Mesendoderm (in vitro differentiated cells): ENCODE data around the gene ALDH3A2.
A peak's percentile ranks its signal among the peaks of the same experiment; 100 is the strongest.

ENCODE experiments used
- DNase-seq: peaks from one replicate; pipeline ENCODE4 v3.0.0; 2013
- H2AK5ac ChIP-seq: 2 replicates; pipeline ENCODE4 v1.6.1; 2013; ENCODE audit warnings: low read length, inconsistent platforms
- H2BK120ac ChIP-seq: 2 replicates; pipeline ENCODE4 v1.6.1; 2013; ENCODE audit warnings: low read depth, mild to moderate bottlenecking, low read length, moderate library complexity, mixed read lengths
- H2BK15ac ChIP-seq: replicated peaks from 2 replicates; pipeline ENCODE4 v1.6.1; 2013; ENCODE audit warnings: low read depth, mild to moderate bottlenecking, moderate library complexity
- H2BK5ac ChIP-seq: 2 replicates; pipeline ENCODE4 v1.6.1; 2013; ENCODE audit warnings: low read length, inconsistent platforms
- H3K18ac ChIP-seq: 2 replicates; pipeline ENCODE4 v1.6.1; 2013; ENCODE audit warnings: mild to moderate bottlenecking, low read length, mixed read lengths
- H3K23ac ChIP-seq: one replicate; pipeline ENCODE4 v1.6.1; 2013; ENCODE audit warnings: low read length
- H3K27ac ChIP-seq: 2 replicates; pipeline ENCODE4 v1.5.1; 2013; ENCODE audit warnings: low read depth, mild to moderate bottlenecking, inconsistent platforms, low read length, moderate library complexity
- H3K27me3 ChIP-seq: 2 replicates; pipeline ENCODE4 v1.6.1; 2013; ENCODE audit warnings: low read length, control low read depth, mild to moderate bottlenecking, inconsistent platforms; ENCODE audit not compliant: insufficient read depth, poor library complexity
- H3K36me3 ChIP-seq: 2 replicates; pipeline ENCODE4 v1.6.1; 2013; ENCODE audit warnings: low read length, inconsistent platforms; ENCODE audit not compliant: control insufficient read depth, insufficient read depth
- H3K4ac ChIP-seq: one replicate; pipeline ENCODE4 v1.6.1; 2013; ENCODE audit warnings: low read depth, mild to moderate bottlenecking, low read length, moderate library complexity
- H3K4me1 ChIP-seq: 2 replicates; pipeline ENCODE4 v1.6.1; 2013; ENCODE audit warnings: low read depth, low read length, inconsistent platforms; ENCODE audit not compliant: control insufficient read depth
- H3K4me2 ChIP-seq: 2 replicates; pipeline ENCODE4 v1.6.1; 2013; ENCODE audit warnings: low read length
- H3K4me3 ChIP-seq: 2 replicates; pipeline ENCODE4 v1.5.1; 2013; ENCODE audit warnings: mild to moderate bottlenecking, low read length
- H3K56ac ChIP-seq: one replicate; pipeline ENCODE4 v1.6.1; 2013; ENCODE audit warnings: low read length
- H3K79me1 ChIP-seq: 2 replicates; pipeline ENCODE4 v1.6.1; 2013; ENCODE audit warnings: low read length, inconsistent platforms
- H3K79me2 ChIP-seq: 2 replicates; pipeline ENCODE4 v1.6.1; 2013; ENCODE audit warnings: mild to moderate bottlenecking, low read length; ENCODE audit not compliant: control insufficient read depth, insufficient read depth
- H3K9ac ChIP-seq: 2 replicates; pipeline ENCODE4 v1.6.1; 2013; ENCODE audit warnings: low read length, inconsistent platforms
- H4K5ac ChIP-seq: one replicate; pipeline ENCODE4 v1.6.1; 2013; ENCODE audit warnings: low read length
- H4K8ac ChIP-seq: one replicate; pipeline ENCODE4 v1.6.1; 2013; ENCODE audit warnings: low read depth, mild to moderate bottlenecking, control low read depth, low read length, moderate library complexity
- WGBS: extraction: QIAGEN DNeasy Blood & Tissue Kit; methylation state at CpG from one replicate; pipeline ENCODE4 v1.1.7; 2013; ENCODE audit warnings: low lambda C conversion rate, missing lambda C conversion rate; ENCODE audit not compliant: insufficient coverage; ENCODE audit errors: extremely low coverage; 5-methylcytosine and 5-hydroxymethylcytosine counted together

ALDH3A2 gene

DNA sequence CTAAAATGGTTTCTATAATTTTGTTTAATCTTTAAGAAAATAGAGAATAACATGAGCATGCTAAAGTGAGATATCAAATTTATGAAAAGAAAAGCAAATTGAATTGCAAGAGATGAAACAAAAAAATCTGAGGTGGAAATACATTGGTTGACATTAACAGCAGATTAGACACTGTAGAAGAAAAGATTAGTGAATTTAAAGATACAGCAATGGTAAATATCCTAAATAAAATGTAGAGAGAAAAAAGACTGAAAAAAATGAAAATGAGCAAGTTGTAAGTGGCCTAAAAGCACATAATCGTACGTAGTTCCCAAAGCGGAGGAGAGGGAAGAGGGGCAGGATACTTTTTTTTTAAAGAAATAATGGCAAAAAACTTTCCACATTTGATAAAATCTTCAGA, 30.5 kb upstream of the ALDH3A2 start:
- no peak overlapping the region for H3K9ac ChIP-seq
- no peak overlapping the region for H3K4me3 ChIP-seq
- no peak overlapping the region for H4K8ac ChIP-seq
- H2BK5ac ChIP-seq, result no peak overlapping the region
- no peak for DNase-seq
- H3K79me2 ChIP-seq, result no peaks in the 10 kb centered on the region
- no peaks in the 10 kb centered on the region for H3K36me3 ChIP-seq
- H4K5ac ChIP-seq, result no peak overlapping the region
- no peak overlapping the region for H2AK5ac ChIP-seq
- no peak overlapping the region for H2BK120ac ChIP-seq
- no peak overlapping the region for H3K18ac ChIP-seq
- no peak overlapping the region for H3K23ac ChIP-seq
- no peaks in the 10 kb centered on the region for H3K27me3 ChIP-seq
- no peaks in the 10 kb centered on the region for H3K4me1 ChIP-seq
- H3K27ac ChIP-seq, result no peak overlapping the region
- H2BK15ac ChIP-seq, result no peak overlapping the region
- H3K4ac ChIP-seq, result no peak overlapping the region
- H3K56ac ChIP-seq, result no peak overlapping the region
- no CpG with 5 or more reads among the region's 3 CpGs for WGBS
- H3K4me2 ChIP-seq, result no peak overlapping the region
- H3K79me1 ChIP-seq, result no peaks in the 10 kb centered on the region

DNA sequence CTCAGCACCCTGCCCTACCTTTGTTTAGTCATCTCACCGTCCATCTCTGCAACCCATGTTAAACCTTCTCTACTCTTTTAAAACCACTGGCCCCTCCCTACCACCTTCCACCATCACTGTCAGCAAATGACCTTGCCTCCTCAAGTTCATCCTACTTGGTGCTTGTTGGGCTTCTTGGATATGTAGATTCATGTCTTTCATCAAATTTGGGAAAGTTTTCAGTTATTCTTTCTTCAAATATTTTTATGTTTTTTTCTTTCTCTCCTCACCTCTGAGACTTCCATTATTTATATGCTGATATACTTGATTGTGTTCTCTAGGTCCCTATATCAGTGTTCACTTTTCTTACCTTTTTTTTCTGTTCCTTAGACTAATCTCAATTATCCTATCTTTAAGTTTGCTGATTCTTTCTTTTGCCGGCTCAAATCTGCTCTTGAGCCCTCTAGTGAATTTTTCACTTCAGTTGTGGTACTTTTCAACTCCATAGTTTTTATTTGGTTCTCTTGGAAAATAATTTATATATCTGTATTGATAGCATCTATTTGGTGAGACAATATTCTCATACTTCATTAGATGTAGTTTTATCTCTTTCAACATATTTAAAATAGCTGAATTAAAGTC, 28.7 kb upstream of the ALDH3A2 start:
- Histone ChIP-seq H3K56ac (no peak overlapping the region), H3K4me2 (no peak overlapping the region), H3K4me1 (no peaks in the 10 kb centered on the region), H4K8ac (no peak overlapping the region), H3K27ac (no peak overlapping the region), H3K18ac (no peak overlapping the region), H2AK5ac (no peak overlapping the region), H3K23ac (no peak overlapping the region), H3K4ac (no peak overlapping the region), H4K5ac (no peak overlapping the region), H3K27me3 (no peaks in the 10 kb centered on the region), H3K36me3 (no peaks in the 10 kb centered on the region), H3K9ac (no peak overlapping the region), H2BK5ac (no peak overlapping the region), H2BK120ac (no peak overlapping the region), H3K79me1 (no peaks in the 10 kb centered on the region), H3K79me2 (no peaks in the 10 kb centered on the region), H2BK15ac (no peak overlapping the region), H3K4me3 (no peak overlapping the region)
- WGBS, result no CpG with 5 or more reads among the region's 2 CpGs
- peak; percentile 38 for DNase-seq

DNA sequence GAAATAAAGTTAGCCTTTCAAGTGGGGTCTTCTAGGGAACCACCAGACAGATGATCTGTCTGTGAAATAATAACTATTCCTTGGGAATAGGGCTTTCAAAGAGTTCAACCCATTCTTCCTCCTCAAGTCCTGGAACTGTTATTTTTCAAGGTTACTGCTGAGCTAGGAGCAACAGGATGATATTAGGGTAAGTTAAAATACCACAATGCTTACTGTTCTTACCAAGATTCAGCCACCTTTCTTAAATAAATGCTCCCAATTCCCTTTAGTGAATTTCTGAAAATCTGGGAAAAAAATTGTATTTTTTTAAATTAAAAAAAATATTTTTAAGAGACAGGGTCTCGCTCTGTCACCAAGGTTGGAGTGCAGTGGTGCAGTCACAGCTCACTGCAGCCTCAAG, 26.9 kb upstream of the ALDH3A2 start:
- no peak overlapping the region for H2BK15ac ChIP-seq
- H3K4ac ChIP-seq, result no peak overlapping the region
- DNase-seq, result no peak
- no peak overlapping the region for H2BK120ac ChIP-seq
- no peaks in the 10 kb centered on the region for H3K27me3 ChIP-seq
- H3K79me2 ChIP-seq, result no peaks in the 10 kb centered on the region
- H3K23ac ChIP-seq, result no peak overlapping the region
- no peak overlapping the region for H4K8ac ChIP-seq
- WGBS, result no CpG with 5 or more reads among the region's 1 CpG
- no peak overlapping the region for H3K4me3 ChIP-seq
- no peak overlapping the region for H2BK5ac ChIP-seq
- H3K4me1 ChIP-seq, result no peaks in the 10 kb centered on the region
- no peak overlapping the region for H3K18ac ChIP-seq
- H4K5ac ChIP-seq, result no peak overlapping the region
- H3K4me2 ChIP-seq, result no peak overlapping the region
- H3K79me1 ChIP-seq, result no peaks in the 10 kb centered on the region
- H3K27ac ChIP-seq, result no peak overlapping the region
- no peaks in the 10 kb centered on the region for H3K36me3 ChIP-seq
- no peak overlapping the region for H3K56ac ChIP-seq
- no peak overlapping the region for H2AK5ac ChIP-seq
- H3K9ac ChIP-seq, result no peak overlapping the region

DNA sequence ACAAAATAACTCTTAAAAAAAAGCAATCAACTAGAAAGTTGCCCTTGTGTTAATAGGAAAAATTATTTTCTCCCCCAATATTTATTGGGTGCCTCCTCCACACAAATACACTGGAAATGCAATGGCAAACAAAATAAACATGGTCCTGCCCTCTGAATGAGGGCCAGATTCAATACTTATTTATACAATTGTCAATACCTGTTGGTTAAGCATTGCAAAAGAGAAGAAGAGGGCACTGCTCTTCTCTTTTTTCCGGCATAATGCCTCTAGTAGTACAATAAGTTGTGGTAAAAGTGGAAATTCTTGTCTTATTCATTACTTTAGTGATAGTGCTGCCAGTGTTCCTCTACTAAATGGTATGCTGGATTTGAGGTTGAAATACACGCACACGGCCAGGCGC, 22.5 kb upstream of the ALDH3A2 start:
- H3K27me3 ChIP-seq, result no peaks in the 10 kb centered on the region
- no peak for DNase-seq
- no peak overlapping the region for H3K4me3 ChIP-seq
- no peaks in the 10 kb centered on the region for H3K36me3 ChIP-seq
- no peak overlapping the region for H3K9ac ChIP-seq
- H3K4me1 ChIP-seq, result no peaks in the 10 kb centered on the region
- no CpG with 5 or more reads among the region's 4 CpGs for WGBS
- H3K27ac ChIP-seq, result no peak overlapping the region
- H2BK15ac ChIP-seq, result no peak overlapping the region
- H2AK5ac ChIP-seq, result no peak overlapping the region
- no peak overlapping the region for H3K4me2 ChIP-seq
- no peaks in the 10 kb centered on the region for H3K79me1 ChIP-seq
- H2BK5ac ChIP-seq, result no peak overlapping the region
- no peak overlapping the region for H3K18ac ChIP-seq
- no peak overlapping the region for H4K5ac ChIP-seq
- no peaks in the 10 kb centered on the region for H3K79me2 ChIP-seq
- H3K56ac ChIP-seq, result no peak overlapping the region
- H3K4ac ChIP-seq, result no peak overlapping the region
- H2BK120ac ChIP-seq, result no peak overlapping the region
- H4K8ac ChIP-seq, result no peak overlapping the region
- no peak overlapping the region for H3K23ac ChIP-seq

DNA sequence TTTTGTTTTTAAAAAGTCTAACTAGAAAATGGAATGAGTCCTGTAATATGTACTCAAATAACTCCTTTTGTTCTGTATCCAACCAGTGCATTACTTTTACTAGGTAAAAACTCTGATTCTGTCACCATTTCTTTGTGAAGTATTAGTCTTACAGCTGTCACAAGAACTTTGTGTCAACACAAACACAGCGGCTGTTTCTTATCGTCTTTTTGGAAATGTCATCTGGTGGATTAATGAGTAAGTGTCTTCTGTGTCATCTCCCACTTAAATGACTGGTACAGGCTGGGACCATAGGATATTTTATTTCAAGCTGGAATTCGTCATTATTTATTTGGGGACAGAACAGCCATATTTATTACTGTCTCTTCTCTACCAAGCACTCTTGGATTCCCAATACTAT, 19.1 kb upstream of the ALDH3A2 start:
- DNase-seq, result no peak
- H4K8ac ChIP-seq, result no peak overlapping the region
- no peaks in the 10 kb centered on the region for H3K79me2 ChIP-seq
- no peak overlapping the region for H3K27ac ChIP-seq
- H3K4me1 ChIP-seq, result no peaks in the 10 kb centered on the region
- no peaks in the 10 kb centered on the region for H3K27me3 ChIP-seq
- no peak overlapping the region for H3K56ac ChIP-seq
- no peak overlapping the region for H3K4me3 ChIP-seq
- no peaks in the 10 kb centered on the region for H3K79me1 ChIP-seq
- no peak overlapping the region for H2BK120ac ChIP-seq
- H4K5ac ChIP-seq, result no peak overlapping the region
- no peak overlapping the region for H3K4me2 ChIP-seq
- no peak overlapping the region for H3K9ac ChIP-seq
- WGBS, result no CpG with 5 or more reads among the region's 3 CpGs
- H3K36me3 ChIP-seq, result no peaks in the 10 kb centered on the region
- no peak overlapping the region for H3K23ac ChIP-seq
- H2BK5ac ChIP-seq, result no peak overlapping the region
- H2AK5ac ChIP-seq, result no peak overlapping the region
- no peak overlapping the region for H3K4ac ChIP-seq
- no peak overlapping the region for H3K18ac ChIP-seq
- no peak overlapping the region for H2BK15ac ChIP-seq

DNA sequence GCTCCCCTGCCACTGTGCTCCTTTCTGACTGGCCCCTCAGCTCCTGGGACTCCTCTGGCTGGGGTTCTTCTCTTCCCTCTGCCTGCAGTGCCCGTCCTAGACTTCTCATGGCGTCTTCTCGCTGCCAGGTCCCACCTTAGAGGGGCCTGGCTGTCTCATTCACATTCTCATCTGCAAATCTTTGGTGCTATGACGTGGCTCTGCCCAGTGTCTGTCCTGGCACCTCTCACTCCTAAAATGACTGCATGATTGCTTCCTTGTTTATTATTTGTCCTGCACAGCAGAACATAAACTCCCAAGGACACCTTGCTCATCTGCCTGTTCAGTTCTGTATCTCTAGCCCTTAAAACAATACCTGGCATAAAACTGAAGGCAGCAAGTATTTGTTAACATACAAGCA, 18.5 kb upstream of the ALDH3A2 start:
- H2BK15ac ChIP-seq, result no peak overlapping the region
- H3K9ac ChIP-seq, result no peak overlapping the region
- no peak overlapping the region for H2BK120ac ChIP-seq
- no peaks in the 10 kb centered on the region for H3K79me1 ChIP-seq
- H3K23ac ChIP-seq, result no peak overlapping the region
- H4K5ac ChIP-seq, result no peak overlapping the region
- no peak overlapping the region for H3K4me2 ChIP-seq
- no peak overlapping the region for H3K27ac ChIP-seq
- H3K36me3 ChIP-seq, result no peaks in the 10 kb centered on the region
- H4K8ac ChIP-seq, result no peak overlapping the region
- WGBS, result no CpG with 5 or more reads among the region's 4 CpGs
- no peak overlapping the region for H3K56ac ChIP-seq
- no peak overlapping the region for H3K18ac ChIP-seq
- no peak overlapping the region for H2BK5ac ChIP-seq
- H3K79me2 ChIP-seq, result no peaks in the 10 kb centered on the region
- no peak overlapping the region for H3K4ac ChIP-seq
- H3K4me1 ChIP-seq, result no peaks in the 10 kb centered on the region
- H3K27me3 ChIP-seq, result no peaks in the 10 kb centered on the region
- H2AK5ac ChIP-seq, result no peak overlapping the region
- no peak for DNase-seq
- no peak overlapping the region for H3K4me3 ChIP-seq
